Activated CD4-positive, alpha-beta T cell treated with anti-CD3 and anti-CD28 coated beads, Interleukin-2, amount 50 U/mL, for 16 hours (primary cell): ENCODE measurements around the gene USP43.
"Not testable (repeated sequence)": the region's sequence is repeated elsewhere in the genome, so short reads cannot be mapped to it uniquely, and the experiment has no call there.

Source experiments
- DNase-seq: peaks from one replicate; pipeline ENCODE4 v3.0.0-alpha.2; 2020

Gene USP43

GRCh38 chr17:9644910-9645751 lies at the start of gene USP43:
TSS of gene USP43 (plus strand) at chr17:9645517. CDS start at chr17:9645633, 116 bp downstream.
- peak; percentile 9 for DNase-seq

GRCh38 chr17:9597638-9598037 lies 47.7 kb upstream of the USP43 start:
- not testable (repeated sequence) for DNase-seq

GRCh38 chr17:9598661-9599060 lies 46.7 kb upstream of the USP43 start:
- DNase-seq = no peak

GRCh38 chr17:9604583-9604982 lies 40.7 kb upstream of the USP43 start:
- DNase-seq = not testable (repeated sequence)

GRCh38 chr17:9606453-9606852 lies 38.9 kb upstream of the USP43 start:
- DNase-seq = no peak

GRCh38 chr17:9607058-9607457 lies 38.3 kb upstream of the USP43 start:
- not testable (repeated sequence) for DNase-seq

GRCh38 chr17:9611557-9611956 lies 33.8 kb upstream of the USP43 start:
- no peak for DNase-seq

- no peak for DNase-seq
Observed at GRCh38 chr17:9612006-9612405, 33.3 kb upstream of the USP43 start.

- DNase-seq = no peak
Observed at GRCh38 chr17:9615486-9615885, 29.8 kb upstream of the USP43 start.

- DNase-seq = no peak
Observed at GRCh38 chr17:9622961-9623360, 22.4 kb upstream of the USP43 start.

GRCh38 chr17:9628509-9628908 lies 16.8 kb upstream of the USP43 start:
- DNase-seq = no peak

- DNase-seq = no peak
Observed at GRCh38 chr17:9632741-9633140, 12.6 kb upstream of the USP43 start.

GRCh38 chr17:9635340-9635739 lies 10.0 kb upstream of the USP43 start:
- DNase-seq = no peak

GRCh38 chr17:9636501-9636900 lies 8.8 kb upstream of the USP43 start:
- DNase-seq = no peak

- not testable (repeated sequence) for DNase-seq
Observed at GRCh38 chr17:9640388-9640787, 4.9 kb upstream of the USP43 start.

GRCh38 chr17:9643611-9644010 lies 1.7 kb upstream of the USP43 start:
- DNase-seq = no peak

- DNase-seq = peak; percentile 12
Observed at GRCh38 chr17:9645851-9646545, 681 bp downstream of the USP43 start.

- no peak for DNase-seq
Observed at GRCh38 chr17:9646546-9646885, 1.2 kb downstream of the USP43 start.

- DNase-seq = no peak
Observed at GRCh38 chr17:9647014-9647413, 1.7 kb downstream of the USP43 start.

- no peak for DNase-seq
Observed at GRCh38 chr17:9648521-9649110, 3.3 kb downstream of the USP43 start.

- no peak for DNase-seq
Observed at GRCh38 chr17:9658593-9659211, 13.4 kb downstream of the USP43 start.

- no peak for DNase-seq
Observed at GRCh38 chr17:9661027-9661426, 15.7 kb downstream of the USP43 start.

GRCh38 chr17:9663511-9663910 lies 18.2 kb downstream of the USP43 start:
- not testable (repeated sequence) for DNase-seq
